GM19452 (cell line): ENCODE measurements around the gene LYPD8.

Experiments used
- ATAC-seq: cut with Tn5 transposase; IDR thresholded peaks from one replicate; pipeline ENCODE4 v1.9.1; 2021; ENCODE audit not compliant: unreplicated experiment

LYPD8 gene

DNA sequence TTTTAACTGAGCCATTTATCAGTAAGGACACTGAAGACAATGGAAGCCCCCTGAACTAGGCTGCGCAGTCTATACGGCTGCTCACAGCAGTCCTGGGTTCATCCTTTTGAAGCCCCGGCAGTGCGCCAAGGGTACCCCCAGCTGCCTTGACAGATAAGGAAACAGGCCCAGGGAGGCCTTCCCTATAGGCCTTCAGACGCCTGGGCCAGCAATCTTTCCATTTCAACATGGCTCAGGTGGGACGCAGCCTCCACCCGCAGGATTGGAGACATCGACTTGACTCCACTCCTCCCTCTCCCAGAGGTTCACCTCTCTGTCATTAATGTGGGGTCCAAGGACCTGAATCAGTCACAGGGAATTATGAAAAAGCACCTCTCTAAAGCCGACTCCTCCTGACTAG is 2.8 kb upstream of the LYPD8 start:
- ATAC-seq: no peak

DNA sequence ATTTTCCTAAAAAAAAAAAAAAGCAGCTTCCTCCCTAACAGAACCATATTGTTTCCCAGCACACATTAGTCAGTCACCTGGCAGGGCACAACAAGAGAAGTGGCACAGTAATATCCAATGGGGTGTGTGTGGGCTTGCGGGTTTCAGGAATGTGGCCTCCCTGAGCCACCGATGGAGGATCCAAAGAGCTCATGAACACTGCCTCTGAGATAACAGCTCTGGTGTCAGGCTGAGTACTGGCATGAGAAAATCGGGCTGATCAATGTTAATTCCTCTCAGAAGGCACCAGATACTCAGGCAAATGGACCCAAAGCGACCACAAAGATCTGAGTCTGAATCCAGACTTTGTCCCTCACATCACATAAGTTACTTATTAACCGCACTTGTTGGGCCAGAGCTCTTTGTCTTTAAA is 2.2 kb upstream of the LYPD8 start:
- ATAC-seq: no peak

DNA sequence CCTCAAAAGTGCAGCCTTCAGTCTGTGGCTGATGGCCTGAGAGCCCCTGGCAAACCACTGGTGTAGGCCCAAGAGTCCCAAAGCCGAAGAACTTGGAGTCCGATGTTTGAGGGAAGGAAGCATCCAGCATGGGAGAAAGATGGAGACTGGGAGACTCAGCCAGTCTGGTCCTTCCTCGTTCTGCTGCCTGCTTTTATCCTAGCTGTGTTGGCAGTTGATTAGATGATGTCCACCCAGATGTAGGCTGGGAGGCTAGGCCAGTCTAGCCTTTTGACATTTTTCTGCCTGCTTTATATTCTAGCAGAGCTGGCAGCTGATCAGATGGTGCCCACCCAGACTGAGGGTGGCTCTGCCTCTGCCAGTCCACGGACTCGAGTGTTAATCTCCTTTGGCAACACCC is 1.1 kb upstream of the LYPD8 start:
- no peak for ATAC-seq

DNA sequence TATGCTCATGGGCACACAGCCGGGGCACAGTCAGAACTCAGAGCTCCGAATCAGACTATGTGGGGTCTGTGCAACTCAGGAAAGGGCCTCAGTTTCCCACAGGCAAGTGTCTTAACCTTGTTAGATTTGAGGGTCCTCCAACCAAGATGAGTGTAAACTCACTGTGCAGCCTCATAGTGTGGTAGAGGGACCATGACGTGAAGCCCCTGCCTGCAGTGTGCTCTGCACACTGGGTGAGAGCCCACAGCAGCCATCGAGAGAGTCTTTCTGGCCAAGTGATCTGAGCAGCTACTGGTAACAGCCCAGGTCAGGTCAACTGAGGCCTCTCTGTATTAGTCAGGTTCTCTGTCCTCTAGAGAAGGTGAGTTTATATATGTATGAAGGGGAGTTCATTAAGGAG is 592 bp upstream of the LYPD8 start:
- no peak for ATAC-seq

DNA sequence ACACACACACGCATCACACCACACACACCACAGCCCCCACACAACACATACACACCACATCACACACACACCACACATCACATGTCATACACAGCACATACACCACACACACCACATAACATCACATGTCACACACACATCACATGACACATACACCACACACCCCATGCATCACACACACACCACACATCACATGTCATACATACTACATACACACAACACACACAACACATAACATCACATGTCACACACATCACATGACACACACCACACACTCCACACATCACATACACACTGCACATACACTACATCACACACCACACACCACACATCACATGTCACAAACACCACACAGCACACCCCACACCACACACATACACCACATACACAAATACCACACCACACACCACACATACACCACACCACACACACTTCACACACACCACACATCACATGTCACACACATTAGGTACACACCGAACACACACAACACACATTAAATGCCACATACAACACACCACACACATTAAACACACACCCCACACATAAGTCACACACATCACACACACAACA is 1.8 kb downstream of the LYPD8 start:
- no peak for ATAC-seq

DNA sequence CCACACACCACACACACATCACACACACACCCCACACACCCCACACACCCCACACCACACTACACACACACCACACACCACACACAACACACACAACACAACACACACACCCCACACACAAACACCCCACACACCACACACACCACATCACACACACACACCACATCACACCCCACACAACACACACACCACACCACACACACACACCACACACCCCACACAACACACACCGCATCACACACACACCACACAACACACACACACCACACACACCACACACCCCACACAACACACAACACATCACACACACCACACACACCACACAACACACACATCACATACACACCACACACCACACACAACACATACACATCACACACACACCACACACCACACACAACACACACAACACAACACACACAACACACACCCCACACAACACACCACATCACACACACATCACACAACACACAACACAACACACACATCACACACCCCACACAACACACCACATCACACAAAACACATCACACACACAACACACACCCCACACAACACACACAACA is 2.4 kb downstream of the LYPD8 start:
- ATAC-seq: no peak

DNA sequence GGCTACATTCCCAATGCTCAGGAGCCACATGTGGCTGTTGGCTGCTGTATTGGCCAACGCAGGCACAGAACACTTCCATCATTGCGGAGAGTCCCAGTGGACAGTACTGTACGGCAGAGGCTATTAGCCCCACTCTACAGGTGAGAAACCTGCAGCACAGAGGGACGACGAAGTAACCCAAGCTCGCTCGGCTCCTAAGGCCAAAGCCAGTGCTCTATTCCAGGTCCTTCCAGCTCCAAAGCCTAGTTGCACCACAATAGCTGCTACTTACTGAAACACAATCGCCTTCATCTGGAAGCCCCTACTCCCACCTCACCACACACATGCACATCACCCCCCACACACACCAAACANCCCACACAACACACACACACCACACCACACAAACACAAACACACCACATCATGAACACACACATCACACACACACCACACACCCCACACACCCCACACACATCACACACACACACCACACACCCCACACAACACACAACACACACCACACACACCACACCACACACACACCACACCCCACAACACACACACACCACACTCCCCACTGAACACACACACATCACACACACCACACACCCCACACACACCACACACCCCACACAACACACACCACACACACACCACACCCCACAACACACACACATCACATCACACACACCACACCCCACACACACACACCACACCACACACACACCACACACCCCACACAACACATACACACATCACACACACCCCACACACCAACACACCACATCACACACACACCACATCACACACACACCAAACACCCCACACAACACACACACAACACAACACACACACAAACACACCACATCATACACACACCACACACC is 3.2 kb downstream of the LYPD8 start:
- ATAC-seq: no peak

DNA sequence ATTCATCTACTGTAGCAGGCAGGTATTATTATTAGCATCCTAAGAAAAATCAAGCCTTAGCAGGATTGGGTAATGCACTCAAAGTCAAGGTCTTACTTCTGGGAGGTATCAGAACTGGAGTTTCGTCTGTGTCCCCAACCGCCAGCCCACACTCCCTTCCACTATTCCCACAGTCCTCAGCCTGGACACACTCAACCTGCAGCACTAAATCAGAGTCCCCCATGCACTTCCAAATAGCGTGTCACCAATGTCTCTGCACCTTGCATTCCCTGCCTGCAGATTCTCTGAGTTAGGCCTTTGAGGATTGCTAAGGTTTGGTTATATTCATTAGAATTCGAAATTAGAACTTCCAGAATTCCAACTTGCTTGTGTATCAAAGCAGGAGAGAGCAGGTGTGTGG is 3.9 kb downstream of the LYPD8 start:
- ATAC-seq: no peak

DNA sequence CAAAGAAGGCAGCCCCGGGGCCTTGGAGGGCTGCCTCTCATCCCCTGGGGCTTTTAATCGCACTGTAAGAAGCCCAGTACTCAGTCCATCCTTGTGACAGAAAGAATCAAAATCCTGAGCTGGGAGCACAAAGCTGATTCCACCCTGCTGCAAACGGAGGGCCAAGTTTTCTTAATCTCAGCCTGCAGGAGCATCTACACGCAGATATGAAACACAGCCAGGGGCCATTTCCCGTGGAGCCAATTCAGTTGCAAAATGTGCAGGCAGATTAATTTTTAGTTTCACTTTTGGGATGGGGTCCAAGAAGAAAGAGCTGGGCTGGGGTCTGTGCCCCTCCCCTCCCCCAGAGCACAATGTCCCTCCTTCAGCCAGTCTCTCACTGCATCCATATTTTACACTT is 4.4 kb downstream of the LYPD8 start:
- no peak for ATAC-seq

DNA sequence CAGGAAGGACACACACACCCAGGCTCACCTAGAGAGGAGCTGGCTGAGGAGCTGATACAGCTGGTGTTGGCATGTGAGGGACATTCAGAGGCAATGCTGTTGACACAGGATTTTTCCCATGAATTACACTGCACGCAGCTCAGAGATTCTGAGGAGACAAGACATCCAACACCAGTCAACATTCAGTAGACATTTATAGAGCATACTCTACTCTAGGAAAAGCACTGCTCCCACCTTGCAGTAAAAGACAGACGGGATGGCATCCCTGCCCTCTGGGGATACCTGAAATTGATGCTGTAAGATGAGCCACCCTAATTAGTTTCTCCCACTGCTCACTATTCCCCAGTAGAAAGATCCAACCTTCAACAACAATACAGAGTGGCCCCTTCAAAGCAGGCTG is 5.1 kb downstream of the LYPD8 start:
- no peak for ATAC-seq

DNA sequence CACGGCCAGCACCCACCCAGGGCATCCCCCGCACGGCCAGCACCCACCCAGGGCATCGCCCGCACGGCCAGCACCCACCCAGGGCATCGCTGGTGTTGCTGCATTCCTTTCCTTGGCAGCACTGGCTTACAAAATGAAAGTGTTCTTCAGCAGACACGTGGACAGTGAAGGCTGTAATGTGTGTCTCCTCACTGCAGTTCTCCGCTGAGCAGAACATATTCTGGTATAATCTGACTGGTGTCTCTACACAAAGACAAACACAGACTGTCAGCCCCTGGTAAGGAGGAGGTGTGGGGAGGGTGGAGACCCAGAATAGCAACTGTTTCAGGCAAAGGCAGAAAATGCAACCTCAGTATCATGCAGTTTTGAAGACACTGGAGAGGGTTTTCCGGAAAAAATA is 7.3 kb downstream of the LYPD8 start:
- ATAC-seq: no peak

DNA sequence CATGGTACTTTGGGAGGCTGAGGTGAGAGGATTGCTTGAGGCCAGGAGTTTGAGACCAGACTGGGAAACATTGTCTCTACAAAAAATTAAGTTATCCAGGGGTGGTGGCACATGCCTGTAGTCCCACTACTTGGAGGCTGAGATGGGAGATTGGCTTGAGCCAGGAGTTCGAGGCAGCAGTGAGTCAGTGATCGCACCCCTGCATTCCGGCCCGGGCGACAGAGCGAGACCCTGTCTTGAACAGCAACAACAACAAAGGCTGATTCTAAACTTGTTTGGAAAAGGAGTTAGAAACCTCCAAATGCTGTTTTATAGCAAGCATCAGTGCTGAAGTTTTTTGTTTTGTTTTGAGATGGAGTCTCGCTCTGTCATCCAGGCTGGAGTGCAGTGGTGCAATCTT is 14.7 kb downstream of the LYPD8 start:
- ATAC-seq: no peak

DNA sequence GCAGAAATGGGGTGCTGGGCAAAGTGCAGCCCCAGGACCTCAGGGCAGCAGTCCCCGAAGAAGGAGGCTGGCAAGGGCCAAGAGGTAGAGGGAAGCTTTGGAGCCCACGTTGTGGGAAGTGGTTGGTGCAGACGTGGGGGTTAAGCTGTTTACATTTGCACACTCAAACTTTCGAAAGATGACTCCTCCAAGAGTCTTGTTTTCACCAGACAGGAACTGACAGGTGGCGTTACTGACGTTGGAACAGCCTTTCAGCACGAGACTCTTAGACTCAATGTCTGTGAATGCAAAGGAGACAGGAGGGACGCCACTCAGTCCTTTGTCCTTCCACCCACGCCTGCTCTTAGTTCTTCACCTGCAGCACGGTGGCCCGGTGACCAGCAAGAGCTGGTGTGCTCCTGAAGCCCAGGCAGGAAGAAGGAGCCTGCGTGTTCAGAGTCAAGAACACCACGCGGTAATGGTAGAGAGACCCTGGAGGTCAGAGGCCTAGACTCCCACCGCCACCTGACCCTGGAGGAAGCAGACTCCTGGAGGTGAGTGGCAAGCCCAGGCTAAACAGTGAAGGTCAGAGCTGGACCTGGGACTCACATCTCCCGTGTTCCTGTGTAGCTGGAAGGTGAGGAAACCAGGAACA is 15.9 kb downstream of the LYPD8 start:
- no peak for ATAC-seq

DNA sequence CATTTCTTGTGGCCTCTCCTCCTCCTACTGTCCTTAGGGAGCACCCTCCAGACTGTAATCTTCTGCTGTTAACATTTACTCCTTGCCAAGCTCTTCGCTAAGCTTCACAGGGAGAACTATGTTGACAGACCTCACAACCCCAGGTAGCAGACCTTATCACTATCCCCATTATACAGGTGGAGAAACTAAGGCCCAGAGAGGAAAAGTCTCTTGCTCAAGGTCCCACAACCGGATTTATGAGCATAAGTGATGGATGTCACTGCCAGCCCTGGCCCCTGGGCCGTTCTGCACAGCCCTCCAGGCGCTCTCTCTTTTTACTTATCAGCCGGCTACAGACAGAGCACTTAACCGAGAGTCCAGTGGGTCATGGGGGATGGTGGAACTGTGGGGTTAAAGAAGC is 18.1 kb downstream of the LYPD8 start:
- ATAC-seq: no peak

DNA sequence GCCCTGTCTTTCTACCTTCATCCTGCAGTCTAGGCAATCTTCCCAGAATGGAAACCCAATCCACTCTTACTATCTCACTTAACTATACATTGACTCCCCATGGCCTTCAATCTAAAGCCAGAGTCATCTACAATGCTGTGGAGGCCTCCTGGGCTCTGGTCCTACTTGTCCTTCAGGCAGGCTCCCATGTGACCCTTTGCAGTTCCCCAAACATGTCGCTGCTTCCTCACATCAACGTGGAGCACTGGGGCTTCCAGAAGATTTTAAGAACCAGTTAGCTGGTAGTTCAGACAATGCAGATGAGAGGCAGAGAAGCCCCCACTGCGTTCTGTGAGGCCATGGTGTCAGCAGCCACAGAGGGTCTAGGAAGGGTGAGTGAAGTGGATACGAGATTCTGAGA is 18.6 kb downstream of the LYPD8 start:
- no peak for ATAC-seq

DNA sequence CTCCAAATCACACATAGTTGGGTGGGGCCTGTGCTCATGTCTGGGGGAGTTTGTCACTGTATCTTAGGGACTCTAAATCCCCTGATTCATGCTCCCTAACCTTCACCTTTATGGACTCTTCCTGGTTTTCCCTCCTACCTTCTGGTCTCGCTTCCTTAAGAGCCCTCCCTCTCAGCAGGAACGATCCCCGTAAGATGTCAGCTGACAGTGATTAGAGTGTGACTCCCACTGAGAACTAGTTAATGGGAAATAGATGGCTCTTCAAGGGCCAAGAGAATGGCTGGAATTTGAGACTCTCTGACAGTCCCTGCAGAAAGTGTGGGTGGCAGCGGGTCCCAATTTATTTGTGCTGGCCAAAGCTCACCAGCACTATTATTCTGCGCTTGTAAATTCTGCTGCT is 22.0 kb downstream of the LYPD8 start:
- no peak for ATAC-seq

DNA sequence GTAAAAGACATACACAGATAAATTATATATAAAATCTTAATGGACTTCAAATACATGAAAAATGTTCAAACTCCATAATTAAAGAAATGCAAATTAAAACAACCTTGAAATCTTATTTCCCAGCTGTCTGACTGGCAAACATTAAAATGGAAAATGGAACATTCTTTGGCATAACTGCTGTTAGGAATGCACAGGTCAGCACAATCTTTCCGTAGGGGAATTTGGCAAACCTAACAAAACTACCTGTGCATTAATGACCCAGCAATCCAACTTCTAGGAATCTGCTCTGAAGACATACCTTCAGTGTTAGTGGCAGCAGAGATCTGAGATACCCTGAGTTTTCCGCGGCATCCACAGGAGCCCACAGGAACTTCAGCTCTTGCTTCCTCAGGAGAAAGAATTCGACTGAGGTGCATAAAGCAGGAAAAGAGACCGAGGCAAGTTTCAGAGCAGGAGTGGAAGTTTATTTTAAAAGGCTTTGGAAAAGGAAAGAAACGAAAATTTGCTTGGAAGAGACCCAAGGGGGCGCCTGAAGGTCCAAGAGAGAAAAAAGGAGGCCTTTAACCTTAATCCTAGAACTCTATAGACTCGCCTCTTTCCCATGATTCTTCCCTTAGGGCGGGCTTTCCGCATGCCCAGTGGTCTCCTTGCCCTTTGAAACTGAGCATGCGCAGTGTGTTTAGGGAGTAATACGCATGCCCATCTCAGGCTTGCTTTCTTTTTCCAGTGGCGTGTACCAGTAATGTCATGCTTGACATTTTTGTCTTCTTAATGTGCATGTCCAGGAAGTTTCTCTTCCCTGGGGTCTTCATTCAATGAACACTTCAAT is 24.8 kb downstream of the LYPD8 start:
- no peak for ATAC-seq

DNA sequence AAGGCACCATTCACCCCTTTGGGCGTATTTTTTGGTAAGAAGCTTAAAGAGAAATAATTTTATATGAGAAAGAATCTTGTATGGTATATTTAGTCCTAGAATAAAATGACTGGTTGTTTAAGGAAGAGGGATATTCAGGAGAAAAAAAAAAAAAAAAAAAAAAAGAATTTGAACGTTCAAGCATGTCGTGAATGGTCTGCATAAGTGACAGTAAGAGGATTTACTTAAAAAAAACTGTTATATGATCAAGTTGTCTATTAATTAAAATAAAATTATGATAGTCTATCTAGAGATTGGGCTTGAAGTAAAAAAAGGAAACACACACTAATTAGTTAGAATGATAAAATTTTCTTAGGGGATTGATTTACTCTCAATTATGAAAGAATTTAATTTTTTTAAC is 41.3 kb downstream of the LYPD8 start:
- no peak for ATAC-seq

DNA sequence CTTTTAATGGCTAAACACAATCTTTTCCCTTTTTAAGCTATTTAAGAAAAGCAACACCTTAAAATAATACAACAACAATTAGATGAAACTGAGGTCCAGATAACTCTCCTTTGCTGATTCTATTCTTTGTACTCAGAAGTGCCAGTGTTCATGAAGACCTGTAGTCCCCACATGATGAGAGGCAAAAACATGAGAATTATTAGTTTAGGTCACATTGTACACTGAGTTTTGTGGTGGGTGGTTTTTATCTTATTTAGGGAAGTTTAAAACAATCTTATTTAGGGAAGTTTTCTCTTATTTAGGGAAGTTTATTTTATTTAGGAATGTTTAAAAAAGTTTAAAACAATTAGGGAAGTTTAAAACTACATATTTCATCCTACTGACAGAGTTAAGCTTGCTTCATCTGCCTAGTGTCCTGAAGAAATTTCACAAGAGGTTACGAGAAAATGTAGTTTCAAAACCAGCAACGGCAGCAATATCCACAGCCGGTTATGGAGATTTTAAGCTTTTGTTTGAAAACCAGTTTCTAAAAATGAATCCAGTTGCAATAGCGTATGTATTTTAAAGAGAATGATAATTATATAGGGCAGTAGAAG is 45.2 kb downstream of the LYPD8 start:
- no peak for ATAC-seq

DNA sequence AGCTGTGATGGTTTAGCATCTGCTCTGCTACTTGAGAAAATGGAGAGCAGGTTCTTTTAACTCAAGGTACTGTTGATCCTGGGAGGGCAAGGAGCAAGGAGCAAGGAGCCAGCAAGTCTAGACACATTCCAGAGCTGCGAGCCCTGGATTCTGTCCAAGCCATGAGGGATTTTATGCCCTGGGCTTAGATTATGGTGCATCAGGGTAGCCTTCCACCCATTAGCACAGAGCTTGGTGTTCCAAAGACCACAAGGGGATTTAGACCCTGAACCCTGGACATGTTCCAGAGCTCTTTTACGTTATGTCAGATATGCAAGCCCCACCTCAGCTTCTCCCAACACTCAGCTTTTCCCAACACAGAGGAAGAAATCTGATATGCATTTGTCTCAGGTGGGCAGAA is 51.0 kb downstream of the LYPD8 start:
- no peak for ATAC-seq

DNA sequence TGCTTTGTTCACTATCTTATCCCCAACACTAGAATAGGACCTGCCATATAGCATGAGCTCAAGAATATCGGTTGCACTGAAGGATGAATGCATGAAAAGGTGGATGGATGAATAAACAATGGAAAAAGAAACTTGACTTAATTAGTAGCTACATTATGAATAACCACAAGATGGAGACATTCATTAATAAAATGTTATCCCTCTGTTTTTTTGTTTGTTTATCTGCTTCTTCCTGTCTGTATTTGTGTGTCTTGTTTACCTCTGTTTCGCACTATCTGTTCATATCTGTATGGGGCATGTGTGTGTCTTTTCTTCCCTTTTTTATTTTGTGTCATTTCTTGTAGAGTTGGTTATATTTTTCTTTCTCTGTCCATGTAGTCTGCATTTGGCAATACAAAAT is 51.9 kb downstream of the LYPD8 start:
- ATAC-seq: no peak
